Activated CD8-positive, alpha-beta memory T cell treated with anti-CD3 and anti-CD28 coated beads, Interleukin-2, amount 50 U/mL, for 24 hours (primary cell): ENCODE data around the gene UBASH3B.
"Not testable (repeated sequence)": the region's sequence is repeated elsewhere in the genome, so short reads cannot be mapped to it uniquely, and the experiment has no call there.

Experiments
- DNase-seq: peaks from one replicate; pipeline ENCODE4 v3.0.0-alpha.2; 2020; ENCODE audit errors: extremely low read depth

The UBASH3B gene

GRCh38 chr11:122807731-122808477 is 152.4 kb downstream of the UBASH3B start:
- no peak for DNase-seq

GRCh38 chr11:122808478-122808869 is 153.0 kb downstream of the UBASH3B start:
- DNase-seq: no peak

- DNase-seq: no peak
Observed at GRCh38 chr11:122809866-122810265, 154.3 kb downstream of the UBASH3B start.

GRCh38 chr11:122811721-122812120 is 156.2 kb downstream of the UBASH3B start:
- DNase-seq: no peak

- DNase-seq: no peak
Observed at GRCh38 chr11:122812638-122813037, 157.1 kb downstream of the UBASH3B start.

GRCh38 chr11:122813176-122813893 is 157.8 kb downstream of the UBASH3B start:
- no peak for DNase-seq

GRCh38 chr11:122813894-122814270 is 158.4 kb downstream of the UBASH3B start:
- DNase-seq: no peak

GRCh38 chr11:122814401-122814800 is 158.9 kb downstream of the UBASH3B start:
- no peak for DNase-seq

- DNase-seq: no peak
Observed at GRCh38 chr11:122815900-122816299, 160.4 kb downstream of the UBASH3B start.

GRCh38 chr11:122816761-122817520 is 161.4 kb downstream of the UBASH3B start:
- no peak for DNase-seq

- no peak for DNase-seq
Observed at GRCh38 chr11:122820158-122820557, 164.6 kb downstream of the UBASH3B start.

- DNase-seq: no peak
Observed at GRCh38 chr11:122821169-122821568, 165.6 kb downstream of the UBASH3B start.

GRCh38 chr11:122822241-122822640 is 166.7 kb downstream of the UBASH3B start:
- no peak for DNase-seq

- no peak for DNase-seq
Observed at GRCh38 chr11:122823564-122823963, 168.0 kb downstream of the UBASH3B start.

GRCh38 chr11:122829371-122829770 is 173.8 kb downstream of the UBASH3B start:
- not testable (repeated sequence) for DNase-seq

- not testable (repeated sequence) for DNase-seq
Observed at GRCh38 chr11:122832297-122832696, 176.8 kb downstream of the UBASH3B start.

- DNase-seq: no peak
Observed at GRCh38 chr11:122832721-122833470, 177.4 kb downstream of the UBASH3B start.

- DNase-seq: no peak
Observed at GRCh38 chr11:122833846-122834464, 178.4 kb downstream of the UBASH3B start.

- DNase-seq: no peak
Observed at GRCh38 chr11:122836916-122837315, 181.4 kb downstream of the UBASH3B start.

- no peak for DNase-seq
Observed at GRCh38 chr11:122837528-122838346, 182.2 kb downstream of the UBASH3B start.
